ENCODE data around the gene BIRC2. TPM values are rescaled to one million over a fixed set of nuclear protein-coding genes. Genes with fewer than 3 reads are reported as not detected.
"Not testable (repeated sequence)": the region's sequence is repeated elsewhere in the genome, so short reads cannot be mapped to it uniquely, and the experiment has no call there.

The BIRC2 gene
- total RNA-seq, 1 donor from 2014 or later, result 53.5 TPM

DNA sequence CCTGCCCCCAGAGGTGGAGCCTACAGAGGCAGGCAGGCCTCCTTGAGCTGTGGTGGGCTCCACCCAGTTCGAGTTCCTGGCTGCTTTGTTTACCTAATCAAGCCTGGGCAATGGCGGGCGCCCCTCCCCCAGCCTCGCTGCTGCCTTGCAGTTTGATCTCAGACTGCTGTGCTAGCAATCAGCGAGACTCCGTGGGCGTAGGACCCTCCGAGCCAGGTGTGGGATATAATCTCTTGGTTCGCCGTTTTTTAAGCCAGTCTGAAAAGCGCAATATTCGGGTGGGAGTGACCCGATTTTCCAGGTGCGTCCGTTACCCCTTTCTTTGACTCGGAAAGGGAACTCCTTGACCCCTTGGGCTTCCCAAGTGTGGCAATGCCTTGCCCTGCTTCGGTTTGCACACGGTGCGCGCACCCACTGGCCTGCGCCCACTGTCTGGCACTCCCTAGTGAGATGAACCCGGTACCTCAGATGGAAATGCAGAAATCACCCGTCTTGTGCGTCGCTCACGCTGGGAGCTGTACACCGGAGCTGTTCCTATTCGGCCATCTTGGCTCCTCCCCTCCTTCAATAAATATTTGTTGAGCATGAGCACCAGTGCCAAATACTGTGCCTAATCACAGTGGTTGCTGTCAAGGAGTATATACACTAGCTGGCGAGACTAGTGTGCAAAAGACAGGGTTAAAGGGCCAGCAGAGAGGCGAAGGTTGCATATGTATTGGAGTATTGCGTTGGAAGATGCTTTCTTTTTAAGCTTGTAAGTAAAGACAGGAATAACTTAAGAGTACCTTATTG lies 27.8 kb downstream of the BIRC2 start:
- not testable (repeated sequence) for DNase-seq (ENCODE audit: low spot score)

DNA sequence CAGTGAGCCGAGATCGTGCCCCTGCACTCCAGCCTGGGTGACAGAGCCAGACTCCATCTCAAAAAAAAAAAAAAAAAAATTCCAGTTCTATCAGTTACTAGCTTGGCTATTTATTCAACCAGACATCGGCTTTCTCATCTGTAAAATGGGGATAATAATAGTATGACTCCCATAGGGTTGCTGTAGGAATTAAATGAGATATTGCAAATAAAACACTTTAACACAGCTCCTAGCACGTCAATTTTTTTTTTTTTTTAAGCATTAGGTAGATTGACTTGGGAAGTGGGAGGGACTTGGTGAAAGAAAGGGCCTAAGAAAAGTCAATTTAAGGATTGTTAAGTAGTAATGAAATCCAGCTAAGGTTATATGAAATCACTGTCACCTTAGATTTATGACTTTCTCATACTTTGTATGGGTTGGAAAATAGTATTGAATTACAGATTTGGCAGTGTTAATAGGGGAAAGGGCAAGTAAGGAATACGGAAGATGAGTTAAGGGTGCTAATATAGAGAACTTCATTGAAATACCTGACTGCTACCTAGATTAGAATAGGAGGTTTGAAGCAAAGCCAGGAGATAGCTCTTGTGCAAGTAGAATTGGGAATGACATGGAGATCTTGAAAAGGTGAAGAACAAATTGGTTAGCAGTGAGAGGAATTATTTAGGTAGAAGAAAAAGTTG lies 28.8 kb downstream of the BIRC2 start:
- DNase-seq (ENCODE audit: low spot score), result no peak

DNA sequence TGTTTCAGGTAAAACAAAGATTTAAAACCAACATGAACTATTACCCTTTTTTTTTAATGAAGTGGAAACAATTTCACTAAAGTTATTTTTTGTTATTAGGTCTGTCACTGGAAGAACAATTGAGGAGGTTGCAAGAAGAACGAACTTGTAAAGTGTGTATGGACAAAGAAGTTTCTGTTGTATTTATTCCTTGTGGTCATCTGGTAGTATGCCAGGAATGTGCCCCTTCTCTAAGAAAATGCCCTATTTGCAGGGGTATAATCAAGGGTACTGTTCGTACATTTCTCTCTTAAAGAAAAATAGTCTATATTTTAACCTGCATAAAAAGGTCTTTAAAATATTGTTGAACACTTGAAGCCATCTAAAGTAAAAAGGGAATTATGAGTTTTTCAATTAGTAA lies 30.9 kb downstream of the BIRC2 start:
- no peak for DNase-seq (ENCODE audit: low spot score)

DNA sequence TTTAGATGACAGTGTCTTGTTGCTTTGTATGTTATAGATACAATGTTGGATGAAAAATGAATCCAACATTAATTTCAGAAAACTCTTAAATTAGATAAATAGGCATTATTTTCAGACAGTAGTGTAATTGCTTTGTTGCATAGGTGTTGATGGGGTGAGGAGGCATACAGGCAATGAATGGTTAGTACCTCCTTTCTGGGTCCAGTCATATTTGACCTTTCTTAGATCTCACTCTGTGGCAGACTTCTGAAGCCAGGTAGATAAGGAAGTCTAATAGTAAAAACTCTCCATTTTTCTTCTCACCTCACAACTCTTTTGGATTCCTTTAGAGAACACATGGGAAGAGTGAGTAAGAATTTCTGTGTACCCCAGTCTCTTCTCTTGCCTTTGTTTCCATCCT lies 31.8 kb downstream of the BIRC2 start:
- DNase-seq (ENCODE audit: low spot score), result no peak

DNA sequence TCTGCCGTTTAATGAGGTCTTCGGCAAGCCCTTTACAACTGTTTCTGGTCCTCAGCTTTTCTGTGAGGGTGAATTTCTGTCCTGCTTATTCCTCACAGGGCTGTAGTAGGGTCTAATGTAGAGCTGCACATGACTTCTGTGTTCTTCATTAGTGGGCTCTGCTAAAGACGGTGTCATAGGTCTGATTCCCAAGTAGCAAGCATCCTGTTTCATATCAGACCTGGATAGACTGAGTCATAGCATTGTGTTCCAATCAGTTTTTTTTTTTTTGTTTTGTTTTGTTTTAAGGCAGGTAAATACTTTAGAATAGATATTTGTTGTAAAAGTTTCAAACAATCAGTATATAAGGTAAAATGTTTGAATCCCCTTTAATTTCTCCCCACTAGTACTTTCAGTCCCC lies 35.4 kb downstream of the BIRC2 start:
- DNase-seq (ENCODE audit: low spot score), result no peak

DNA sequence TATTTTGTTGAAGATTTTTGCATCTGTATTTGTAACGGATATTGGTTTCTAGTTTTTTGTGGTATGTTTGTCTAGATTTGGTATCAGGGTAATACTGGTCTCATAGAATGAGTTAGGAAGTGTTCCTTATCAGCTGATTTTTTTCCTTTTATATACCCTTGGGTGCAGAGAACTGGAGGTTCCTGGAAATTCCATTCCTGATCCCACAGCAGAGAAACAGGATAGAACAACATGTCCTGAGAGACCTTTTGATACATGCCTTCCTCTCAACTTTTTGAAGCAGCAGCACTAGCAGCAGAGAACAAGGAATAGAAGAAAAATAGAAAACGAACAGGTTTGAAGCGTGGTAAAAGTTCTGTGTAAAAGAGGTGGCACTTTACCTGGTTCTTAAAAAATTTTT lies 36.8 kb downstream of the BIRC2 start:
- no peak for DNase-seq (ENCODE audit: low spot score)

DNA sequence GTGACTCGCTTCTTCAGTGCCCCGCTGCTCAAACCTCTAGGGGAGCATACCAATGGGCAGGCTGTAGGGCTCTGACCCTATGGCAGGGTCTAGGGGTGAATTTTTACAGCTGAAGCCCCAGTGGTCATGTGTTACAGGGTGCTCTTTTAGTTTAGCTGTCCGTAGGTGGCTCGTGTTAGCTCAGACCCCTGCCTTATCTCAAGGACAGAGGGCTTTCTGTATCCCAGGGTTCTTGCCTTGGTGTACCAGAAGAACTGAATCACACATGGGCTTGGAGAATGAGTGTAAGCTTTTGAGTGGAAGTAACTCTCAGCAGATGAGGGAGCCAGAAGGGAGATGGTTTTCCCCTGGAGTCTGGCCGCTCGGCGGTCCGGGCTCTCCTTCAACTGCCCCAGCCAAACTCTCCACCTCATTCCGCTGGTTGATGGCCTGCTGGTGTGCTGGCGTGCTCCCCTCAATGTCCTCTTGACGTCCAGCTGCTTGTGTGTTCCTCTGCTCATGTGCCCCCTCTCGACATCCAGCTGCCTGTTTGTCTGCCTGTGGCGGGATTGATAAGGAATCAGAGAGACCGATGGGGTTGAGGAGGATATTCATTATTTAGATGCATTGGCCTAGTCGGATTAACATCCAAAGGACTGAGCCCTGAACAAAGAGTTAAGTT lies 37.5 kb downstream of the BIRC2 start:
- DNase-seq (ENCODE audit: low spot score), result no peak

DNA sequence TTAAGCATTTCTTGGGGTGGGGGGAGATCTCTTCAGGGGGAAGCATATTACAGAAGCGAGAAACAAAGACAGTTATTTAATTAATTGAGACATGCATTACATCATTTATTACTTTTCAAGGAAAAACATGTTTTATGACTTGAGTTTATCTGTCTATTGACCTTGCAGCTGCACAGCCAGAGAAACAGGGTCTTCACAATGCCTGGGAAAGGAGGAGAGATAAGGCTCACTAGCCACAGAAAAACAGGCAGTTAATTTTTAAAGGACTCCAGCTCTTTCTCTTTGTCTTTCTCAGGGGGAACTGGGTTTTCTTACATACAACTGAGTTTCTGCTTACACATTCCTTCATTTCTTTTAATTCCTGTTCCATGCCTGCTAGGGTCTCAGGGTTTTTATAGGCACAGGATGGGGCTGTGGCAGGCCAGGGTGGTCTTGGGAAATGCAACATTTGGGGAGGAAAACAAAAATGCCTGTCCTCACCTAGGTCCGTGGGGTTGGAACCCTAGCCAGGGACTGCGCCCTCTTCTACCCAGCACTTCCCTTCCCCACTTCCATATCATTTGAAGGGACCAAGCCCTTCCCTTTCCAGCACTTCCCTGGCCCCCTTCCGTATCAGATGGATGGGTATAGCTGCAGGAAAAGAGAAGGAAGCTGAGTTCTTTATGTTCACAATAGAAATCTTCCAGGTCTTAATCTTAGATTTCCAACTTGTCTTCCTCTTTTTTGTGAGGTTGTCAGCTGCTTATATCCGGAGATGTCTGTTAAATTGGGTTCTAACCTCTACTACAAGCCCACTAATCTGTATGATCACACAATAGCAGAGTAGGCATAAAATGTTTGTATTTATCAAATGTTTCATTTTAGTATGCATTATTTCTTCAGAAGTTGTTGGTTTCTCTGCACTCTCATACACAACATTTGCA lies 38.3 kb downstream of the BIRC2 start:
- no peak for DNase-seq (ENCODE audit: low spot score)

DNA sequence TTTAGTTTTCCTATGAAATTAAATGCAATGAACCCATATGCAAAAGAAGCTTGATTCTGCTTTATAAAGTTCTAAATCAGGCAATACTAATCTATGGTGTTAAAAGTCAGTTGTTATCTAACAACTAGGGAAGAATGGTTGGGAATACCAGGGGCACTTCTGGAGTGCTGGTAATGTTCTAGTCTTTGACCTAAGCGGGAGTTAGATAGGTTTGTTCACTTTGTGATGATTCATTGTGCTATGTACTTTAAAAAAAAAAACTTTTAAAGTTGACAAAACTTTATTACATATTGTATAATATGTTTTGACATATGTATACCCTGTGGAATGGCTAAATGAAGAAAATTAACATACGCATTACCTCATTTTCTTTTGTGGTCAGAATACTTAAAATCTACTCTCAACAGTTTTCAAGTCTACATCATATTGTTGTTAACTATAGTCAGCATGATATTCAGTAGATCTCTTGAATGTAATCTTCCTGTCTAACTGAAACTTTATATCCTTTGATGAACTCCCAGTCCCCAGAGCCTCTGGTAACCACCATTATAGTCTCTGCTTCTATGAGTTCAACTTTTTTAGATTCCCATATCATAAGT lies 39.2 kb downstream of the BIRC2 start:
- DNase-seq (ENCODE audit: low spot score), result no peak

DNA sequence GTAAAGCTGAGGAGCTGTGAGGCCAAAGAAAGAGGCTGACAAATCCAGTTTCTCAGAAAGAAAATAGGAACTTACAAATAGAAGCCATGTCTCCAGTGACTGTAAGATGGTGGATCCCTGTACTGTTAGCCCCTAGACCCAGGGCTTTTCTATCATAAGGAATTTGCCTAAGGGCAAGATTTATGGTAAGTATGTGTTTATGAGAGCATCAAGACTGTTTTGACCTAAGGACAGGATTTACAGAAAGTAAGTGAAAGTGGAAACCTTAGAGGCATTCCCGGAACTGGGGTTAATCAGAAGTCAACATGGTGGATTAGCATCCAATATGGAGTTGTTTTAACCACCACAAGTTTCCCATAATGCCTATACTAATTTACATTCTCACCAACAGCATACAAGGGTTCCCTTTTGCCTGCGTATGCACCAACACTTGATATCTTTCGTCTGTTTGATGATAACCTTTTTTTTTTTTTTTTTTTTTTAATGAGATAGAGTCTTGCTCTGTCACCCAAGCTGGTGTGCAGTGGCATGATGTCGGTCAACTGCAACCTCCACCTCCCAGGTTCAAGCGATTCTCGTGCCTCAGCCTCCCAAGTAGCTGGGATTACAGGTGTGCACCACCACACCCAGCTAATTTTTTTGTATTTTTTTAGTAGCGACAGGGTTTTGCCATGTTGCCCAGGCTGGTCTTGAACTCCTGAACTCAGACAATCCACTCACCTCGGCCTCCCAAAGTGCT lies 40.2 kb downstream of the BIRC2 start:
- no peak for DNase-seq (ENCODE audit: low spot score)

DNA sequence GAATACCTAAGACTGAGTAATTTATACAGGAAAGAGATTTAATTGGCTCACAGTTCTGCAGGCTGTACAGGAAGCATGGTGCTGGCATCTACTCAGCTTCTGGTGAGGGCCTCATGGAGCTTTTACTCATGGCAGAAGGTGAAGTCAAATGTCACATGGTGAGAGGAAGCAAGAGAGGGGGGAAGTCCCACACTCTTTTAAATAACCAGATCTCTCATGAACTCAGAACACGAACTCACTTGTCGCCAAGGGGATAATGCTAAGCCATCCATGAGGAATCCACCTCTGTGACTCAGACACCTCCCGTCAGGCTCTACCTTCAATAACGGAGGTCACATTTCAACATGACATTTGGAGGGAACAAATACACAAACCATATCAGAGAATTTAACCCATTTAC lies 42.2 kb downstream of the BIRC2 start:
- DNase-seq (ENCODE audit: low spot score), result no peak

DNA sequence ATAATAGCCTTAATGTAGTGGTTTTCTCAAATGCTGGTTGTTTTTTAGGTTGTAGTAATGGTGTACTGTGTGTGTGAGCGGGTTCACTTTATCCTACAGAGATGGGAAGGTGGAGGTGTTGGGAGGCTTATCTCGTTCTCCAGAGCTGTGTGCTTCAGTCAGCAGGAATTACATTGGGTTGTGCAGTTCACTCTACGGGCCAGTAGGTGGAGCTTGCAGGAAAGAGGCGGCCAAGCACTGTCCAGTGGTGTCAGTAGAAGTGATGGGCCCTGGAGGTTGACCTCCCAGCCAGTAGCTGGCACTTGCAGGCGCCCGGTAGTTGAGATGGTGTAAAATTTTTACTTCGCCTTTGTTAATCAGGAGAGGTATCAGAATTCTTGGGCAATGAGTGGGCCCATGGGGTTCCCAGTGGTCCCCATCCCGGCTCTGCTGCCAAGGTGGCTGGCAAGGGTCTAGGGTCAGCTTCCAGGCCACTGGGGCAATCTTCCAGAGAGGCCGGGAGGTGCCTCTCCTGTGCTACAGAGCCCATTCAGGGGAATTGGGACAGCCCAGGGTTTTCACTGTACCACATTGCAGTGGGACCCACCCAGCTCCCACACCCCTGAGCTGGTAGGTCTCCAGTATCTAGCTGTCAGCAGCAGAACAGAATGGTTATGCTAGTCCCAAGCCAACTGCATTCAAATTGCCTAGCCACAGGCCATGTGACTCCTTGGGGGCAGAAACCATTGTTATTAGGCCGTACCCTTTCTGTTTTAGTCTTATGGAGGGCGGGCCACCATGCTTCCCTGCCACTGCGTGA lies 43.9 kb downstream of the BIRC2 start:
- peak; percentile 66 for DNase-seq (ENCODE audit: low spot score)

DNA sequence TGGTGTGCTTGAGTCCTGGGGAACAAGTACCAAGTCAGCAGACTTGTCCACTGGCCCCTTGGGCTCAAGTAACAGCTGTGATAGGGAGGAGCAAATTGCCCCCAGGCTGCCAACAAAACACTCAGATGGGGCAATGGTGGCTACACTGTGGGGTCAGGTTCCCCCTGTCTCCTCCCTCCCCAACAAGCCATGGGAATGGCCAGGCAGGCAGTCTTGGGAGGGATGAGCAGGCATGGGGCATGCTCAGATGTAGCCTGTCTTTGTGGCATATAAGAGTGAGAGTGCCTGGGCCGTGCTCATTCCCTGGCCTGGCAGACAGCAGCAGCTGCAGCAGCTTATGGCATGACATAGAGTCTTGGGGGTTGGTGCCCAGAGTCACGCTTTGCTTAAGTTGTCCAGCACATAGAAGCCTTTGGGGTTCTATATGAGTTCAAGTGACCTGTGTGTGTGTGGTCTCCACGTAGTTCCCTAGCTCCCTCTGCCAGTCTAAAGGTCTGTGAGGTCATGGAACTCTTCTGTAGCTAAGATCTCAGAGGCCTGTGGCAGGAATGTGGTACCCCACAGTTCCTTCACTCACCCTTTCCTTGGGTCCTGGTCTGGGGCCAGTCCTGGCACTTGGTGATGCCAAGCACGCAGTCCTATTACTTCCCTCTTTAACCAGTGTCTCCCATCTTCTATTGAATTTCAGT lies 44.7 kb downstream of the BIRC2 start:
- DNase-seq (ENCODE audit: low spot score), result no peak

DNA sequence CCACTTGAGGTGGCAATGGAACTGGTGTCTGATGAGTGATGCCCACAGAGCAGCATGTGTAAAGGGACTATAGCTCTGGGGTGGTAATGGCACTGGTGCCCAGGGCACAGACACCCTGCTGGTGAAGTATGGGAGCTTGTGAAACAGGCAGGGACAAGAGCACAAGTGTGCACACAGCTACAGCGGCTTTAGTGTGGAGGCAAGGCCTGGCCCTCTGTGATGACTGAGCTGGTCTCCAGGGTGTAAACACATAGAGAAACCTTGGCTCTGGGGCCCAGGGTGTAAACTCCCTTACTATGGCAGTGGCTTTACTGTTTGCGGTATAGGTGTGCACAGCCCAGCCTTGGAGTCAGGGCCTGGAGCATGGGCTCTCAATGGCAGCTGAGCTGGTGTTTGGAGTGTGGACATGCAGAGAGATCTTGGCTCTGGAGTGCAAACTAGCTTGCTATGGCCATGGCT lies 46.3 kb downstream of the BIRC2 start:
- DNase-seq (ENCODE audit: low spot score), result no peak

DNA sequence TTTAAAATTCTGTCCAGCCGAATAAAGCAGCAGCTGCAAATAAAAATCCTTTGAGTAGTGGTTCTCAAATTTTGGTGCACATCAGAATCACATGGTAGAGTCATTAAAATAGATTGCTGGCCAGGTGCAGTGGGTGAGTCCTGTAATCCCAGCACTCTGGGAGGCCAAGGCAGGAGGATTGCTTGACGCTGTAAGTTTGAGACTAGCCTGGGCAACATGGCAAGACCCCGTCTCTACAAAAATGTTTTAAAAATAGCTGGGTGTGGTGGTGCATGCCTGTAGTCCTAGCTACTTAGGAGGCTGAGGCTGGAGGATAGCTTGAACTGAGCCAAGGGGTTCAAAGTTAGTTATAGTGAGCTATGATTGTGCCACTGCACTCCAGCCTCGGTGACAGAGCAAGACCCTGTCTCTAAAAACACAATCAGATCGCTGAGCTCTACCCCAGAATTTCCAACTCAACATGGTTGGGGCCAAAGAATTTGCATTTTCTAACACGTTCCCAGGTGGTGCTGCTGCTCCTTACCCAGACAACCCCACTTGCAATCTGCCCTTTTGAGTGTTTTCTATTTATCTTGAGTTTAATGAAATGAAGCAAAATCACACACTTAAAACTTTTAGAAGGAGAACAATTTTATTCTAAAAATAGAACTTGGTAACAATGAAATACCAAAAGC lies 48.8 kb downstream of the BIRC2 start:
- no peak for DNase-seq (ENCODE audit: low spot score)

DNA sequence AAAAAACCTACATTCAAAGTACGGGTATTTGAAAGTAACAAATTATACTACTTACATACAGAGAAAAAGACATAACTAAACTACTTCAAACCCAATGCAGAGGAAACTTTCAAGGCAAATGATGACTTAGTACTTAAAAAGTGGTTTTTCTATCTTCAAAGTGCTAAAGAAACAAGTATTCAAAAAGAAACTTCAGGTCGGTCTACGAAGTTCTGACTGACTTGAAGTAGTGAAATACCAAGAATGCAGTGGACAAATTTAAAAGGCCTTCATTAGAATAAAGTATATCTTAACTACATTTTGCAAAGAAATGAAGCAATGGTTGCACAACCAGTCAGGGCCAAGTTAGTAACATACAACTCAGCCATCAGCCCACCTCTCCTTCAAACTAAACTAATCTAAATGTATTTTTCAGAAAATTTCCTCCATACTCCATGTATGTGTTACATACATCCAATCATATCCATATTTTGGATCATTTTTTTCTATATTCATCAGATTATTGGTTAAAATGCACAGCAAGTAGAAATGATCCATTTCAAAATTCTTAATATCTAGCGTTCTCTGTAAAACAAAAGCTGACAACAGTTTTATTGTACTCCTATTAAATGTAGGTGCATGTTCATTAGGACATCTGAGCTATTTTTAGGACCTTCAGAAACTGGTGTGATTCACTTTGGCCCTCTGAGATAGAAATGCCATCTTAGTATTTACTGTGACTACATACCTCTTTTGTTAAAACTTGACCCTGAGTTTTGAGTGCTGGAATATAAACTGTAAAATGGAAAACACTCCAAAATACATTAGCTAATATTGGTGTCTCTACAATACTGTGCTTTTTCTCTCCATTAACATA lies 49.9 kb downstream of the BIRC2 start:
- DNase-seq (ENCODE audit: low spot score), result no peak

DNA sequence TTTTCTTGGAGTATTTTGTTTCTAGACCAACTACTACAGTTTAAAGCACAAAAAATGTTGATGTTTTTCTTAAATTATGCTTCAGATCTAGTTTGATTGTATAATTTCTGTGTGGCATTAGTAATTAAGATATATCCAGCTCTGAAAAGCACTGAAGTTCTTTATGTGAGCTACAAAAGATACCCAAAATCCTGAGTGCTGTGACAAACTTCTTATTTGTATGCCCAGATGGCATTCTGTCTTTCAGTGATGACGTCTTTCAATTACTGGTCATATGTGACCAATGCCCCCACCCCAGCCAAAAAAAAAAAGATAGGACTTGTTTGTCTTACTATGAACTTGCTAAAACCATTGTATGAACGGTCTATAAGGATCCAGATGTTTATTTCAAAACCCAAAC lies 51.3 kb downstream of the BIRC2 start:
- DNase-seq (ENCODE audit: low spot score), result no peak

DNA sequence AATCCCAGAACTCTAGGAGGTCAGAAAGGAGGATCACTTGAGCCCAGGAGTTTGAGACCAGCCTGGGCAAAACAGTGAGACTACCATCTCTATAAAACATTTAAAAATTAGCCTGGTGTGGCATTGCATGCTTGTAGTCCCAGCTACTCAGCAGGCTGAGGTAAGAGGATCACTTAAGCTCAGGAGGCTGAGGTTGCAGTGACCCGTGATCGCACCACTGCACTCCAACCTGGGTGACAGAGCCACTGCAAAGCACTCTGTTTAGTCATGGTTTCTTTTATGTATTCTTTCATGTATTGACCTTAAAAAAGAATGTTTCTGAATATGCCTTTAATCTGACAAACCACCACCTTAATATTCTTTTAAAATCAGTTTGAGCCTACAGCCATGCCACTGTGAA lies 52.2 kb downstream of the BIRC2 start:
- no peak for DNase-seq (ENCODE audit: low spot score)

Data from mucosa of gallbladder (tissue), 1 donor.